Stimulated activated naive CD8-positive, alpha-beta T cell treated with anti-CD3 and anti-CD28 coated beads, Interleukin-15, amount 100 ng/mL, for 72 hours (primary cell): ENCODE results near the gene GMPR2.

Experiments used
- ATAC-seq: fragments of 150-1000 bp; cut with Tn5 transposase; 2 replicates; pipeline ENCODE4 v1.10.0; 2021; ENCODE audit warnings: mild to moderate bottlenecking, moderate library complexity
- DNase-seq, 2 donors: peaks; one replicate each; pipeline ENCODE4 v3.0.0; 2021 to 2022
- H3K27ac Mint-ChIP-seq, 2 donors: one replicate each; pipeline ENCODE4 v1.8.0; 2022; ENCODE audit warnings: mild to moderate bottlenecking in 2 of 2, mixed read lengths in 2 of 2, moderate library complexity in 2 of 2
- H3K27me3 Mint-ChIP-seq: one replicate; pipeline ENCODE4 v1.8.0; 2022; ENCODE audit warnings: mixed read lengths
- H3K4me1 Mint-ChIP-seq: one replicate; pipeline ENCODE4 v1.8.0; 2022; ENCODE audit warnings: mild to moderate bottlenecking, mixed read lengths
- H3K4me3 Mint-ChIP-seq, 2 donors: one replicate each; pipeline ENCODE4 v1.8.0; 2022; ENCODE audit warnings: mild to moderate bottlenecking in 2 of 2, mixed read lengths in 2 of 2, moderate library complexity in 1 of 2
- H3K9me3 Mint-ChIP-seq, 2 donors: one replicate each; pipeline ENCODE4 v1.8.0; 2022; ENCODE audit warnings: mixed read lengths in 2 of 2

Gene GMPR2

GRCh38 chr14:24252289-24253124 is 19.8 kb downstream of the GMPR2 start:
- Mint-ChIP-seq H3K4me1 (peaks cover 36% of the 10 kb centered on the region), H3K27ac (no peak overlapping the region), H3K9me3 (no peaks in the 10 kb centered on the region), H3K27me3 (no peaks in the 10 kb centered on the region), H3K4me3 (no peak overlapping the region)
- DNase-seq, result no peak
- no peak for ATAC-seq

- H3K9me3 Mint-ChIP-seq, result no peaks in the 10 kb centered on the region
- H3K27me3 Mint-ChIP-seq, result no peaks in the 10 kb centered on the region
- ATAC-seq, result no peak
- H3K27ac Mint-ChIP-seq, result no peak overlapping the region
- peaks cover 27% of the 10 kb centered on the region for H3K4me1 Mint-ChIP-seq
- DNase-seq, result no peak
- H3K4me3 Mint-ChIP-seq, result no peak overlapping the region
Measured at GRCh38 chr14:24253936-24254335, 21.2 kb downstream of the GMPR2 start.

- no peak for DNase-seq
- Mint-ChIP-seq H3K27ac (no peak overlapping the region), H3K4me3 (no peak overlapping the region), H3K27me3 (no peaks in the 10 kb centered on the region), H3K9me3 (no peaks in the 10 kb centered on the region), H3K4me1 (peaks cover 19% of the 10 kb centered on the region)
- no peak for ATAC-seq
Measured at GRCh38 chr14:24254630-24255392, 22.1 kb downstream of the GMPR2 start.

- Mint-ChIP-seq H3K27ac (peak overlapping the region in 1 of 2 donors; percentile 12), H3K4me3 (no peak overlapping the region), H3K27me3 (no peaks in the 10 kb centered on the region), H3K9me3 (no peaks in the 10 kb centered on the region), H3K4me1 (peaks cover 12% of the 10 kb centered on the region)
- no peak for DNase-seq
- ATAC-seq, result no peak
Measured at GRCh38 chr14:24255438-24255837, 22.7 kb downstream of the GMPR2 start.

GRCh38 chr14:24255931-24256711 is 23.4 kb downstream of the GMPR2 start:
- Mint-ChIP-seq H3K4me1 (peaks cover 7% of the 10 kb centered on the region), H3K27ac (peak overlapping the region in 1 of 2 donors; percentile 34), H3K27me3 (no peaks in the 10 kb centered on the region), H3K9me3 (no peaks in the 10 kb centered on the region), H3K4me3 (no peak overlapping the region)
- DNase-seq, result no peak
- ATAC-seq, result no peak

GRCh38 chr14:24256960-24257359 is 24.2 kb downstream of the GMPR2 start:
- H3K4me1 Mint-ChIP-seq, result no peaks in the 10 kb centered on the region
- ATAC-seq (no peak), DNase-seq (no peak)
- H3K27ac Mint-ChIP-seq, result no peak overlapping the region
- H3K27me3 Mint-ChIP-seq, result no peaks in the 10 kb centered on the region
- no peak overlapping the region for H3K4me3 Mint-ChIP-seq
- H3K9me3 Mint-ChIP-seq, result no peaks in the 10 kb centered on the region

GRCh38 chr14:24258119-24258518 is 25.4 kb downstream of the GMPR2 start:
- Mint-ChIP-seq H3K4me3 (no peak overlapping the region), H3K27ac (no peak overlapping the region), H3K27me3 (no peaks in the 10 kb centered on the region), H3K4me1 (no peaks in the 10 kb centered on the region), H3K9me3 (no peaks in the 10 kb centered on the region)
- ATAC-seq (no peak), DNase-seq (no peak)

GRCh38 chr14:24258548-24259265 is 26.0 kb downstream of the GMPR2 start:
- Mint-ChIP-seq H3K9me3 (no peaks in the 10 kb centered on the region), H3K4me3 (no peak overlapping the region), H3K4me1 (no peaks in the 10 kb centered on the region), H3K27me3 (no peaks in the 10 kb centered on the region), H3K27ac (no peak overlapping the region)
- ATAC-seq (no peak), DNase-seq (no peak)

- no peak for DNase-seq
- no peaks in the 10 kb centered on the region for H3K4me1 Mint-ChIP-seq
- H3K4me3 Mint-ChIP-seq, result no peak overlapping the region
- H3K9me3 Mint-ChIP-seq, result no peaks in the 10 kb centered on the region
- no peak for ATAC-seq
- no peak overlapping the region for H3K27ac Mint-ChIP-seq
- no peaks in the 10 kb centered on the region for H3K27me3 Mint-ChIP-seq
Measured at GRCh38 chr14:24259282-24260025, 26.7 kb downstream of the GMPR2 start.

- no peak overlapping the region for H3K4me3 Mint-ChIP-seq
- H3K27me3 Mint-ChIP-seq, result no peaks in the 10 kb centered on the region
- no peak overlapping the region for H3K27ac Mint-ChIP-seq
- DNase-seq (no peak), ATAC-seq (no peak)
- no peaks in the 10 kb centered on the region for H3K4me1 Mint-ChIP-seq
- no peaks in the 10 kb centered on the region for H3K9me3 Mint-ChIP-seq
Measured at GRCh38 chr14:24260026-24260779, 27.5 kb downstream of the GMPR2 start.

GRCh38 chr14:24260780-24261157 is 28.0 kb downstream of the GMPR2 start:
- DNase-seq, result no peak
- no peaks in the 10 kb centered on the region for H3K27me3 Mint-ChIP-seq
- no peaks in the 10 kb centered on the region for H3K9me3 Mint-ChIP-seq
- H3K4me3 Mint-ChIP-seq, result no peak overlapping the region
- H3K4me1 Mint-ChIP-seq, result no peaks in the 10 kb centered on the region
- no peak overlapping the region for H3K27ac Mint-ChIP-seq
- no peak for ATAC-seq

GRCh38 chr14:24261256-24261968 is 28.7 kb downstream of the GMPR2 start:
- ATAC-seq, result no peak
- Mint-ChIP-seq H3K27me3 (no peaks in the 10 kb centered on the region), H3K9me3 (no peaks in the 10 kb centered on the region), H3K27ac (no peak overlapping the region), H3K4me1 (no peaks in the 10 kb centered on the region), H3K4me3 (no peak overlapping the region)
- no peak for DNase-seq

- no peak for DNase-seq
- ATAC-seq, result no peak
- Mint-ChIP-seq H3K9me3 (no peaks in the 10 kb centered on the region), H3K27ac (no peak overlapping the region), H3K4me1 (no peaks in the 10 kb centered on the region), H3K27me3 (no peaks in the 10 kb centered on the region), H3K4me3 (no peak overlapping the region)
Measured at GRCh38 chr14:24261969-24262327, 29.2 kb downstream of the GMPR2 start.
